Measurements from ENCODE around the gene BYSL. TPM values are rescaled to one million over a fixed set of nuclear protein-coding genes. Genes with fewer than 3 reads are reported as not detected.

Gene BYSL
- total RNA-seq, 4 donors from 2014 or later = 4.1 to 12.2 (median 7.7) TPM

GRCh38 chr6:41937472-41937860 is 16.2 kb downstream of the BYSL start:
- DNase-seq (ENCODE audit: low spot score in 2 of 2) = no peak
- intact Hi-C loops (cut with DNase I; ENCODE audit: low total_unique reads) = loop anchor here (10.0 kb wide), 1 partner anchor 237 kb away; the partner anchor contains the start of gene GUCA1A
- no peak overlapping the region for H3K4me3 ChIP-seq (ENCODE audit: low read depth, poor library complexity, severe bottlenecking)
- WGBS, 2 donors = 60 to 80% methylated on average over 2 of the region's 2 CpGs
- no peak for TF ChIP-seq POLR2A (IDR thresholded peaks at IDR 0.05)
- no peak for TF ChIP-seq CTCF (IDR thresholded peaks at IDR 0.05)

- H3K4me3 ChIP-seq (ENCODE audit: low read depth, poor library complexity, severe bottlenecking) = no peak overlapping the region
- intact Hi-C loops (cut with DNase I; ENCODE audit: low total_unique reads) = loop anchor here (10.0 kb wide), 1 partner anchor 237 kb away; the partner anchor contains the start of gene GUCA1A
- WGBS, 2 donors = 52 to 54% methylated on average over 4 of the region's 4 CpGs
- no peak for DNase-seq (ENCODE audit: low spot score in 2 of 2)
- no peak for TF ChIP-seq CTCF (IDR thresholded peaks at IDR 0.05)
- no peak for TF ChIP-seq POLR2A (IDR thresholded peaks at IDR 0.05)
Observed at GRCh38 chr6:41937861-41938574, 16.7 kb downstream of the BYSL start.

- intact Hi-C loops (cut with DNase I; ENCODE audit: low total_unique reads) = loop anchor here (10.0 kb wide), 1 partner anchor 236 kb away; the partner anchor contains the start of gene GUCA1A
- no peak for DNase-seq (ENCODE audit: low spot score in 2 of 2)
- TF ChIP-seq POLR2A (IDR thresholded peaks at IDR 0.05) = no peak
- TF ChIP-seq CTCF (IDR thresholded peaks at IDR 0.05) = no peak
- 65 to 67% methylated on average over 5 of the region's 5 CpGs for WGBS, 2 donors
- no peak overlapping the region for H3K4me3 ChIP-seq (ENCODE audit: low read depth, poor library complexity, severe bottlenecking)
Observed at GRCh38 chr6:41938590-41939175, 17.4 kb downstream of the BYSL start.

- 40 to 44% methylated on average over 9 to 11 of the region's 11 CpGs for WGBS, 2 donors
- peak in 1 of 2 donors; percentile 89 for DNase-seq (ENCODE audit: low spot score in 2 of 2)
- intact Hi-C loops (cut with DNase I; ENCODE audit: low total_unique reads) = loop anchor here (10.0 kb wide), 1 partner anchor 235 kb away; the partner anchor contains the start of gene GUCA1A
- H3K4me3 ChIP-seq (ENCODE audit: low read depth, poor library complexity, severe bottlenecking) = no peak overlapping the region
- TF ChIP-seq POLR2A (IDR thresholded peaks at IDR 0.05) (no peak), CTCF (IDR thresholded peaks at IDR 0.05) (no peak)
Observed at GRCh38 chr6:41939176-41939847, 18.0 kb downstream of the BYSL start.

- no peak for DNase-seq (ENCODE audit: low spot score in 2 of 2)
- intact Hi-C loops (cut with DNase I; ENCODE audit: low total_unique reads) = loop anchor here (5.0 to 10.0 kb wide), 2 partner anchors 102 to 235 kb away; partner anchors contain the start of gene GUCA1A
- TF ChIP-seq POLR2A (IDR thresholded peaks at IDR 0.05) (no peak), CTCF (IDR thresholded peaks at IDR 0.05) (no peak)
- 9 to 11% methylated on average over 26 to 27 of the region's 27 CpGs for WGBS, 2 donors
- peak overlapping the region; percentile 58 for H3K4me3 ChIP-seq (ENCODE audit: low read depth, poor library complexity, severe bottlenecking)
Observed at GRCh38 chr6:41939848-41940758, 18.8 kb downstream of the BYSL start.
